Activated T-helper 1 cell treated with Interleukin-2 at 50 U/mL for 16 hours (primary cell): ENCODE data around the gene MACROD1.
A peak's percentile ranks its signal among the peaks of the same experiment; 100 is the strongest.

ENCODE experiments used
- DNase-seq: peaks from one replicate; pipeline ENCODE4 v3.0.0-alpha.2; 2020; ENCODE audit warnings: low read depth

The MACROD1 gene

DNA sequence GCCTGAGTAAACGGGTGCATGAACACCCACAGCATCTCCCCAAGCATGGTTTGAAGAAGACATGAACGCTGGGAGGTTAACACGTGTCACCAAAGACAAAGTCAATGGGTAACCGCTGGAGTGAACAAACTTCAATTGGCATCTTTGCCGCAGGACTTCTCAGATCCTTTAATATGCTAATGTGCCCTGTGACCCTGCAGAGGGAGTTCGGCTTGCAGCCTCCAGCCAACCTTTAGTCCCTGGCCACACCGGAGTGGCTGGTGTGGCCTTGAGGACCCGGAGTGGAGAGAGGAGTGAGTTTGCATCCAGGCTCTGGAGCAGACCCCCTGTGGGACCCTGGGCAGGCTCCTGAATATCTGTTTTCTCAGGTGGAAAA is 73.2 kb downstream of the MACROD1 start:
- DNase-seq, result no peak

DNA sequence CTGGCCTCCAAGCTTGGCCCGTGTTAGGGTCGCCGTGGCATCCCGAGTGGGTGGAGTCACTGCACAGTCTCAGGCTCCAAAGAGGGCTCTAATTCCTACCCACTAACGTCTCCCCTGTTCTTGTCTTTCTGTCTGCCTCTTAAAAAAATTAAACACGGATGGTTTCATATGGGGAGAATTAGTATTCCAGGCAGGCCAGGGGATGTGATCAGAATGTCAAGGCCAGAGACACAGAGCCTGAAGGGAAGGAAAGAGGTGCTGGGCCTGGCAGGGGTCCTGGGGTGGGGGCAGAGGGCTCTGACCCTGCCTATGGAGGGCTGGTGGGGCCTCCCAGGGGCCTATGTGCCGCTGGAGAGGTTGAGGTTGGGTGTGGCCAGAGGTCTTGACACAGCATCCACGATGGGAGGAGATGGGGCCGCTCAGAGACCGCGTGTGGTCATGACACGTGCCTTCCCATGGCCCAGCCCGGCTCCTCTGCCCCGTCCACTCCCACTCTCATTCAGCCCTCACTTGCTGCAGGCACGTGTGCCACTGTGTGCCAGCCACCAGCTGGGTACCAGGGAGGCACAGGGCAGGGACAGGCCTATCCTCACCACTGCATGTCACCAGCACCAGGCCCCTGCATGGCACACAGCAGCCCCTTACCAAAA is 73.7 kb downstream of the MACROD1 start:
- no peak for DNase-seq

DNA sequence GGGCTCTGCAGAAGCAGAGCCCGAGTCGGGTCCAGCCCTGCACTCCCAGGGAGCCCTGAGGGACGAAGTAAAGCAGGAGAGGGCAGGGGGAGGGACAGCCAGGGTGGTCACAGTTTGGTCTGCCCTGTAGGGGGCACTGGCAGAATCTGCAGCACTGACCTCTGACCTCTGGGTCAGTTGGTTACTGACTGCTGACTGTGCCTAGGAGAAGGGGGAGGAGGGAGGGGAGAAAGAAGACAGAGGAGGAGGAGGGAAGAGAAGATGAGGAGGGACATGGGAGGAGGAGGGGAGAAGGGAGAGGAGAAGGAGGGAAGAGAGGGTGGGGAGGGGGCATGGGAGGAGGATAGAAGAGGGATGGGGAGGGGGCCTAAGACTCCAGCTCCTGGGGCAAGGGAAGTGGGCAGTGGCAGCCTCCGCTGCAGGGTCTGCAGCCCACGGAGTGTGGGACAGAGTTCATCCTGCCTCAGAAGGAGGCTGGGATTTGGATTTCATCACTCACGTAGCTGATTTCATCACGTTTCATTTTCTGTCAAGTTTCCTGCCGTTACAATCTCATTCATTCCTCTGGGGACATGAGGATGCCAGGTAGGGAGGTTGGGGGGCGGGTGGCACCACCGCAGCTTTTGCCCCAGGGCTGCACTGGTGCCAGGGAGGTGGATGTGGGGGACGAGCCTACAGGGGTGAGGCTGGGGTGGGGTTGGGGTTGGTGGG is 75.0 kb downstream of the MACROD1 start:
- no peak for DNase-seq

DNA sequence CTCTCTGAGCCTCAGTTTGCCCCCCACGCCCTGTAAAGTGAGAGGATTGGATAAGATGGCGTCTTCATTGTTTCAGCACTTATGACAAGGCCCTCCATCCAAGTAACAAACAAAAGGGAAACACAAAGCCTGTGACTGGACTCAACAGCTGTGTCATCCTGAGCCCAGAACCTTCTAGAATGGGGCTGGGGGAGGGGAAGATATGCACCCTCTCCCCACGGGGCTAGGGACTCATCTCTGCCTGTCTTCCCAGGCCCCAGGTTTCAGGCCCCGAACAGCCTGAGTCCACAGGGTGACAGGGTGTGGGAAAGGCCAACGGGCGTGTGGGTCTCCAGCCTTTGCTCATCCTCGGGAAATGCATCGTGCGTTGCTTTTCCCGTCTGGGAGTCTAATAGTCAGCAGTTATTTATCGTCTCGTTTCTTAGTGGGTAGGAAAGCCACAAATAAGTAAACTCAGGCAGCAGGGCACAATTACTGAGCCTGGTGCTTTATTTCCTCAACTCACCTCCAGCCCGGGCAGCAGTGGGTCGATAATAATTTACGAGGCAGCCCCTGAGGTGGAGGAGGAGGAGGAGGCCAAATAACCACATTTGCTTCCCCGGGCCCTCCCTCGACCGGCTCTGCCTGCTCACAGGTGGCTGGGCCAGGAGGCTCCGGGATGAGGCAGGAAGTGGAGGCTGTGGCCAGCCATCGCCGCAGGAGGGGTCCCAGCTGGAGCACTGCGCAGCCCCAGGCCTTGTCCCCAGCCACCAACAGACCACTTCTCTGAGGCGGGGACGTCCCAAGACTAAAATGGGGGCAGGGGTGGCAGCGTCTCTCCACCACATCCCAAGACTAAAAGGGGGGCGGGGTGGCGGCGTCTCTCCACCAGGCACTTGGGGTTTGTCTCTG is 75.8 kb downstream of the MACROD1 start:
- no peak for DNase-seq

DNA sequence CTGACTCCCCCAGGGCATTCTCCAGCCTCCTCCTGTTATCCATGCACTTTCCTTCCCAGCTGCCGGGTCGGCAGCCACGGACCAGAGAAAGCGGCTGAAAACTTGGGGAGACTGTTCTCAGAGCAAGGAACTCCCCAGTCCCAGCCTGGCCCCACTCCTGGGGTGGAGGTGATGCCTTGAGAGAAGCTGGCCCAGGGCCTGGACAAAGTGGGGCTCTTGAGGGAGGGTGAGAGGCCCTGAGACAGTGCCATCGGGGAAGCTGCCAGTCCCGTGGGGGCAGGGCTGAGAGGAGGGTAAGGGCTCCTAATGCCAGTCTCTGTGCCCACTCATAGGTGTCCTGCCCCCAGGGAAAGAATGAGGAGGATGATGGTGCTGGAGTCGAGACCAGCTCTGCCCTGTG is 76.4 kb downstream of the MACROD1 start:
- DNase-seq, result no peak

DNA sequence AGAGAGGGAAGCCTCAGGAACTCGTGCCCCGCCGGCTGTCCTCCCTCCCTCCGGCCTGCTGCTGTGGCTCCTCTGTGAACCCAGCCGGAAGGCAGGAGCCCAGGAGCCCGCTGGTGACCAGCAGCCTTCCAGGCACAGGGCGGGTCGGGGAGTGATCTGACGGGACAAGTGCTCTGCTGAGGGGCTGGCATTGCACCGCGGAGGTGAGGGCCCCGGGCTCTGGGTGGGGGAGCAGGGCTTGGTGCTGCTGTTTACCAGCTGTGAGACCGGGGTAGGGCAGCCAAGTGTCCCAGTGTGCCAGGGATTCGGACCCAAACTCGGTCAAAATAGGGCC is 76.9 kb downstream of the MACROD1 start:
- DNase-seq, result no peak

DNA sequence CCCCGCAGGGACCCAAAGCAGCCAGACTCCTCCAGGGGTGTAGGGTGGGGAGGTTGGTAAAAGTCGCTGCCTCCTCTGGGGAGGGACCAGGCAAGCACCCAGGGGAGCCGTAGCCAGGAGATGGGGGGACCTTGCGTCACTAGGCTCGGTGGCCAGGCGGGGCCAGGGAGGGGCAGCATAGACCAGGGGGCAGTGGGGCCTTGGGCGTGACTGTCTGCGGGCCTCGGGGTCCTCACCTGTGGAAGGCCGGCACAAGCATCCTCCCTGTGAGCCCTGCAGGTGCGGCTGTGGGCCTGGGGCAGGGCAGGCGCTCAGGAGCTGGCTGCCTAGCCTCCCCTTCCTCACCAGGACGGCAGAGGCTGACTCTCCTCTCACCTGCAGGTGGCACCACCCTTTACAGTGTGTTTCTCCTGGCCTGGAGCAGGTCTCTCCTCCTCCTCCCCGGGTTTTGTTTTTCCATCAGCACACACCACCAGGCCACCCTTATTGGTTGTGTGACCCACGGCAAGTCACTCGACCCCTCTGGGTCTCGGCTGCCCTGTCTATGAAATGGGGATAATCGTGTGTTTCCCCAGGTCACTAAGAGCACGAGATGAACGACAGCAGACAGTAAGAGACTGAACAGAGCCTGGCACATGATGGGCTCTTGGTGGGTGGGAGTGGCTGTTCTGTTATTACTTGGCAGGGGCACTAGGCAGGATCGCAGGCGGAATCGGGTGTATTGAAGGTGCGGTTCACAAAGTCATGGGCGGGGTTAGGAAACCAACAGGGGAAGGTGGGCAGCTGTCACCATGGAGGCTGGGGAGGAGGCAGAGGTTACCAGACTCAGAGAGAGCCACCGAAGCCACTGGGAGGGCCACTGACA is 77.5 kb downstream of the MACROD1 start:
- DNase-seq, result no peak

DNA sequence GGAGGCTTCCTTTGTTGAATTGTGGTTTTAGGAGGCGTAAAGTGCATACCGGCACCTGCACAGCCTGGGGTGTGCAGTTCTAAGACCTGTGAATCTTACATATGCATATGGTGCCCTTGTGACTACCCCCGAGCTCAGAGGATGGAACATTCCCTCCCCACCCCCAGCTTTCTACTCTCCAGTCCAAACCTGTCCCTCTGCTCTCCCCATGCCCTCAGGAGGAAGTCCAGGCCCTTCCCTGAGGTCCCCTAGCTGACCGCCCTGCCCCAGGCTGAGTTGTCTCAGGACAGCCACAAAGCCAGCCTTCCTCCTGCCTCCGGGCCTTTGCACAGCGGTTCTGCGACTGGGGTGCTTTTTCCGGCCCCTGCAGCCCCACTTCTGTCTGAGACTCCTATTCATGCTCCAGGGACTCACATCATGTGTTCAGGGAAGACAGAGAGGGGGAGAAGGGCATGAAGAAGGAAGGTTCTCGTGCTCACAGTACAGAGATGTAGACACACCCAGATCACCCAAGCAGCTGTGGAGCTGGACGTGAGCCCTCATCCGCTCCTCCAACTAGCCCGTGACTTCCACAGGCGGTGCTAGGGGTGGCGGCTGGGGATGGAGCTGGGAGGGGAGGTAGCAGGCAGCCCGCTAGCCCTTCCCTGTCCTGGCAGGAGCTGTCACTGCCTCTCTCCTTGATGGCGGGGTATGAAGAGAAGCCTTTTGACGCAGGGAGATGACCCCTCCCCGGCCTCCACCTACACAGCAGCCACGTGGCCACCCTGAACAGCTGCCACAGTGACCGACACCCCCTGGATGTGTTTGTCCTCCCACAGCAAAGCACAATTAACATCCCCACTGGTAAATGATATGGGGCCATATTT is 79.4 kb downstream of the MACROD1 start:
- no peak for DNase-seq

DNA sequence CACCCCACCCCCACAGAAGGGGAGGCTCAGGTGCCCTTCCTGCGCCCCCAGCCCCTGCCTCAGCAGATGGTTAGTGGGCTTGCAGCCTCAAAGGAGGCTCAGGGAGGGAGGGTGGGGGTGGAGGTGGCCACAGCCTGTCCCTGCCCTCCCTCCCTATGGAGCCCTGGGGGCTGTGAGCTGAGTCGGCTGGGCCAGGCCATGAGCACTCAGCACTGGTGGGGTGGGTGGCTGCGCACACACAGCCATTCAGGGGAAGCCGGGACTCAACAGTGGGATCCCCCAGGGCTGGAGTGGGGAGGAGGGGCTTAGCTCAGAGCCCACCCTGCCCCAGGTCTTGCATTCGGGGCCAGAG is 80.0 kb downstream of the MACROD1 start:
- DNase-seq, result no peak

DNA sequence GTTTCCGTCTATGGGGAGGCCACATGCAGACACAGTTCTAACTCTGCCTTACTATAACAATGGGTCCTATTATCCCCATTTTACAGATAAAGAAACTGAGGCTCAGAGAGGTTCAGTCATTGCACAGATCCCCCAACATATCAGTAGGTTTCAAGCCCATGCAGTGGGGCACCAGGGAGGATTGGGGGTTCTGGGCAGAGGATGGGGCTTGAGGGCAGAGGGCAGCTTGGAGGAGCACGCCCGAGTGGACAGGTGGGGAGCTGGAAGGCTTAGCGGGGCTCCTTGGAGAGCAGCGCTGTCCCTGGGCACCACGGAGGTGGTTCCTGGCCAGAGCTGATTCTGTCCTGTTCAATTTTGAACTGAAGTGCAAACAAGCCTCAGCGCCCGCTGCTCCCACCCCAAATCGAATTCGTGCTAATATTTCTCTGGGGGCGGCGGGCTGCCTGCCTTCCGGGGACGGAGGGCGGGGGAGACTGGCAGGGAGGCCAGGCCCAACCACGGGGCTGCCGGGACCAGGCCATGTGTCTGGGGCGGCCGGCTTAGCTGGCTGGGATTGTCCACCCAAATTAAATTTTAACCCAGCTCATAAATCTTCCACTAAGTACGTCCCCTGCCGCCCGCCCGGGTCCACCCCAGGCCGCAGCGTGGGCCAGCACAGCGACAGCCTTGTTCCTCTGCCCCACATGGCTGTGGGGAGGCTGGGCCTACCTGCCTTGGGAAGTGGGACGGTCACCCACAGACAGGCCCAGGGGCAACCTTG is 80.8 kb downstream of the MACROD1 start:
- no peak for DNase-seq

DNA sequence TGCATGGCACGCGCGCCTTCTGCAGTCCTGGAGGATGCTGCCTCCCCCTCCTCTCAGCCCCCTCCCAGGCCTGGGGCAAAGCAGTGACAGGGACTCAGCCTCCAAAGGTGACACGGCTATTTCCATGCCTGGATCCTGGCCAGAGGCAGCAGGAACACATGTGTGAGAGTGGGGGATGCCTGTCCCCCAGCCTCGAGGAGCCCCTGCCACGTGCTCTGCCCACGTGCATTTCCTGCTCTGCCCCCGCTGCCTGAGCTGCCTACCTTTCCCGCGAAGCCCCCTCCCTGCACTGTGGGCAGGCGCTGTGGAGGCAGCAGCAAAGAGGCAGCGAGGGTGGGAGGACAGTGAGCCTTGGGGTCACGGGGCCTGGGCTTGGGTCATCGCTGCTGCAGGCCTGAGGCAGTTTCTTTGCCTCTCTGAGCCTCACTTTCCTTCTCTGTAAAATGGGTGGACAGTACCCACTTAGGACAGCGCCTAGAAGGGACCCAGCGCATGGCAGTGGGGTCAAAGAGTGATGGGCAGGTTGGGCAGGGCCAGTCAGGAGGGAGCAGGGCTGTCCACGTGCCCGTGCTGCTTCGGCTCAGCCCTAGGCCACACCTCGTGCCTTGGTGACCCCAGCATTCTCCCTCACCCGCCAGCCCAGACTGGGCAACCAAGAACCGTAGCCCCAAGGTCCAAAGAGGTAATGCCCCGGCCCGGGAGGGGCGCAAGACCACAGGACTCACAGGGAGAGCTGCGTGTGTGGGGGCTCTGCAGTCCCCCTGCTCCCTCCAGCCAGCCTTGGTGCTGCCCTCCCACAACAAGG is 81.6 kb downstream of the MACROD1 start:
- DNase-seq, result no peak

DNA sequence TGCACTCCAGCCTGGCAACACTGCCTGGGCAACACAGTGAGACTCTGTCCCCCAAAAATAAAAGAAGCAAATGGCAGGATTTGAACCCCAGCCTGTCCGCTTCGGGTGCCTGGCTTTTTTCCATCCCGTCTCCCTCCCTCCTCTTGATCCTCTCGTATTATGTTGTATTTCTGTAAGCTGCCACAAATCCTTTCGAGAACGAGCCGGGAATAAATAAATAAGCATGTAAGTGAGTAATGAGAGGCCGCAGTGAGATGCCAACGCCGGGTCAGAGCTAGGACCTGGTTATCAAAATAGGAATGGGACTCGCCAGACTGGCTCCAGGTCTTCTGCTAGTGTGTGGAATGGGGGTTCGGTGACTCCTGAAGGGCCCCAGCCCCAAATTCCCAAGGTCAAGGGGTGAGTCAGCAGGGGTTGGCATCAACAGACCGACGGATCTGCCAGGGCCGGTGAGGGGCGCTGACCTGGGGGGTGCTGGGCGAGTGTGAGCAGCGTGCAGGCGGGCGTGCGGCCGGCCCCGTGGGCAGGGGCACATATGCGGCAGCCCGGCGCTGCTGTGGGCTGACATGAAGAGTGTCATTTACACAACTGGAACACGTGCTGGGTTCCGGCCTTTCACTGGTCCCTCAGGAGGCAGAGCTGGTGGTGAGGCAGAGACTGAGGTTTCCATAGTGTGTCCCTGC is 82.4 kb downstream of the MACROD1 start:
- no peak for DNase-seq

DNA sequence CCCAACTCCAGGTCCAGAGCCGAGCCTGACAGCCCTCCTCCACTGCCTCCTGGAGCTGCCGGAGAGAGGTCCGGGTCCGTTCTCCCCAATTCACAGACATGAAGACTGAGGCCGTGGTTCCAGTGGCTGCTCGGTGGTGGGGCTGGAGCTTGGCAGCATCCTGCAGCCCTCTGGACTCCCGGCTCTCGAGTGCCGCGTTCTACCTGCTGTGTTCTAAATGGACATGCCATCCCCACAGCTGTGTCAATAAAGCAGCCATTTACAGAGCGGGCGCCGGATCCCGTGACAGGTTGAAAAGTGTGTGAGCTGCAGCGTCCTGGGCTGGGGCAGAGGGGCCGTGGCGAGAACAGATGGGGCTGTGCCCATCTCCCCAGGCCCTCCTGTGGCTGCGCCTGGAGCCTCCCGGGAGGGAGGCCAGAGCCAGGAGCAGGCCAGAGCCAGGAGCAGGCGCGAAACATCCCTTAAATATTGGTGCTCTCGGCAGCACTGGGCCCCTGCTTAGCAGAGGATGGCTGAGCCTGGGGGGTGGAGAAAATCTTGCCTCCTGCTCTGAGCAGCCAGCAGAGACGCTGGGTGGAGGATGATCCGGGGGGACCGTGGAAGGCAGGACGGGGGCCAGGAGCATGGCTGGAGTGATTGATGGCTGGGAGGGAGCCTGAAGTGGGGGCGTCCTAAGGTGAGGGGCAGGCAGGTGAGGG is 84.0 kb downstream of the MACROD1 start:
- no peak for DNase-seq

DNA sequence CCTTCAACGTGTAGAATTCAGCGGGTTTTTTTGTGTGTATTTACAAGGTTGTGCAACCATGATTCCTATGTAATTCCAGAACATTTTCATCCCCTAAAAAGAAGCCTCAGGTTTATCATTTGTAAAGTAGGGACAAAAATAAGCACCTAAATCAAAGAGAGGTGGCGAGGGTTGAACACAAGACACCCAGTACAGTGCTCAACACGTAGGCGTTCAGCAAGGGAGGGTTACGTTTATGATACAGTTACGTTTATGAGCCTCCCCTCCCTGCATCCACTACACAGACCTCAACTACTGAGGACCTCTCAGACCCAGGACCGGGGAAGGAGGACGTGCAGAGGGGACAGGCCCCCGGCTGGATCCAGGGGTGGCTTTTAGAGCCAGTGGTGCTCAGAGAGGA is 85.5 kb downstream of the MACROD1 start:
- DNase-seq, result no peak

DNA sequence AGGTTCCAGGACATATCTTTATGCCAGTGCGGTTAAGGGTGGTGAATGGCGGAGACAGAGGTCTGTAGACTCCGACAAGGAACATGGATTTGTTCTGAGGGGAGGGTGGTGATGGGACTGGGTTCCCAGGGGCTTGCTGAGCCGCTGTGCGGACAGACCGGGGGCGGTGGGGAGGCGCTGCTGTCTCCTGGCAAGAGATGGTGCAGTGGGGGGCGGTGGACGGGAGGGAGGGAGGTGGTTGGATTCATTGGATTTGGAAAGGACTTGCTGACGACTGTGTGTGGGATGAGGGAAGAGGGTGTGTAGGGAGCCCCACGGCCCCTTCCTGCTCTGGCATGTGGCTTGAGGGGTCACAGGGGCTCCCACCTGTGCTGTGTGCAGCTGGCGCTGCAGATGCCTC is 87.0 kb downstream of the MACROD1 start:
- DNase-seq, result no peak

DNA sequence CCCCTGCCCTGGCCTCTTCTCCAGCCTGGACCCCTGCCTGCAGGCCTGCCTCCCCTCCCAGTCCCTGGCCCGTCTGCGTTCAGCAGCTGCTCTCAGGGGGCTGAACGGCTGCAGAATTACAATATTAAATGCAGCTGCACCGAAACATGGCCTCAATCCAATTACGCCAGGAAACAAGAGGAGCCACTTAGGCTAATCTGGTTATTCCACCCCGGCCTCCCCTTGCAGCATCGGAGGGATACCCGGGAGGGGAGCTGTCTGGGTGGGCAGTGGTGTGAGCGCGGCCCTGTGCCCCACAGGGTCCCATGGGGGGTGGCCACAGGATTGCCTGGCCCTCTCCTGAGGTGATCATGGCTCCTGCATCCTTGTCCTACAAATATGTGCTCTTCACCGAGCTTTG is 87.6 kb downstream of the MACROD1 start:
- DNase-seq, result no peak

DNA sequence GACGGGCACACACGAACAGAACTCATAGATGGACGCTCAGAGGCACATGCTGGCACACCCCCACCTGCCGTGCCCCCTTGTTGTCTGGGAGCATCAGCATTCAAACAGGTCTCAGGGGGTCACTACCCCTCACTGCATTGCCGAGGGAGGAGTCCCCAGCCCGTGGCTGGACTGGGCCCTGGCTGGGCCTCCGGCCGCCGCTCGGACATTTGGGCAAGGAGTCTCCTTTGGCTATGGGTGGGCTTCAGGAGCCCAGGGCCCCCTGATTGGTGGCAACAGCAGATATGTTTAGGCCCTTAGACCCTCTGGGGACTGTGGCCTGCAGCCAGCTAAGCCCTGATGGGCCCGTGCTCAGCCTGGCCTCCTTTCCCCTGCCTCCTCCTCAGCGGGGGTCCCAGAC is 88.3 kb downstream of the MACROD1 start:
- no peak for DNase-seq

DNA sequence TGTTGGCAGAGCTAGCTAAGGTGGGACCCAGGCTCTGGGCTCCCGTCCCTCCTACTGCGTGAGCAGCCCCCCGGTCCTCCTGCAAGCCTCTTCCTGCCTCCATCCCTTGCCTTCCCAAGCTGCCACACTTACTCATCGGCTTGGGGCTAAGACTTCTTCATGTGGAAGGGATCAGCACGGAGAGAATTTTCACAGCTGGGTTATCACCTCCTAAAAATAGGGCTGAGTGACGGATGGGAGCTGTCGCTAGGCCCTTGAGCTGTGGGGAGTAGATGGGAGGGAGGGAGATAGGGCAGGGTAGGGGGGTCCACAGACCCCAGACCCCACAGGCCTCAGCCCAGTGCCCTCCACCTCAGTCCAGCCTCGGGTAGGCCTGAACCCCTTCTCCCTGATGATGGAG is 89.2 kb downstream of the MACROD1 start:
- no peak for DNase-seq

DNA sequence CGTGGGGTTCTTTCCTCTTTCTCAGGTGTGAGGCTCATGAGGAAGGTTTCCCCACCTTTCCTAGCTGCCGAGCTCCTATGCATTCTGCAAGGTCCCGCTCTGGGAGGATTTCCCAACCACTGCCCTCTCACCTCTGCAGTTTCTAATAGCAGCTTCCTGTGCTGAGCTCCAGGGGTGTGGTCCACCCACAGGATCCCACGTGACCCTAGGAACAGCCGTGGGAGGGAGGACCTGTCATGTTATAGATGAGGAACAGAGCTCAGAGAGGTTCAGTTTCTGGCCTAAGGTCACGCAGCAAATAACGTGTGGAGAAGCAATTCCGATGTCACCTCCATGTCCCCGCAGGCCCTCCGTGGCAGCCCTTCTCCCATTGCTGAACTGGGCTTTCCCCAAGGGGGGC is 91.7 kb downstream of the MACROD1 start:
- DNase-seq, result peak; percentile 3
